NT2/D1 (cell line): Measurements from ENCODE around the gene GPR176.

Experiments used
- DNase-seq: peaks from one replicate; pipeline ENCODE4 v3.0.0-alpha.2; 2011; ENCODE audit warnings: low read depth, low spot score
- H3K27me3 ChIP-seq: 2 replicates; pipeline ENCODE4 v1.6.0; 2011; ENCODE audit warnings: mild to moderate bottlenecking; ENCODE audit not compliant: insufficient read length, insufficient read depth
- H3K36me3 ChIP-seq: 2 replicates; pipeline ENCODE4 v1.6.1; 2011; ENCODE audit warnings: mild to moderate bottlenecking, low read length, mixed read lengths; ENCODE audit not compliant: insufficient read depth, insufficient read length
- H3K4me1 ChIP-seq: 2 replicates; pipeline ENCODE4 v1.5.1; 2011; ENCODE audit not compliant: insufficient read depth, insufficient read length
- H3K4me3 ChIP-seq: 2 replicates; pipeline ENCODE4 v1.5.1; 2011; ENCODE audit warnings: low read depth; ENCODE audit not compliant: insufficient read length
- H3K9ac ChIP-seq: 2 replicates; pipeline ENCODE4 v1.6.0; 2011; ENCODE audit warnings: low read depth; ENCODE audit not compliant: insufficient read length
- H3K9me3 ChIP-seq: 2 replicates; pipeline ENCODE4 v1.5.1; 2011; ENCODE audit warnings: mild to moderate bottlenecking, low read length; ENCODE audit not compliant: insufficient read depth
- SUZ12 ChIP-seq: IDR thresholded peaks from 2 replicates; pipeline ENCODE4 v1.6.1; 2011; ENCODE audit not compliant: insufficient read length, insufficient read depth; ENCODE audit errors: extremely low read depth
- YY1 ChIP-seq: IDR thresholded peaks from 2 replicates; pipeline ENCODE4 v1.6.1; 2011; ENCODE audit not compliant: insufficient read length, insufficient read depth
- ZNF274 ChIP-seq: IDR thresholded peaks from 2 replicates; pipeline ENCODE4 v1.6.1; 2011; ENCODE audit warnings: mild to moderate bottlenecking, low read depth, low read length

The GPR176 gene

GRCh38 chr15:39845582-39845981, 74.5 kb downstream of the GPR176 start:
- no peaks in the 10 kb centered on the region for H3K27me3 ChIP-seq
- H3K9me3 ChIP-seq, result no peaks in the 10 kb centered on the region
- no peak for TF ChIP-seq SUZ12
- H3K4me1 ChIP-seq, result no peaks in the 10 kb centered on the region
- DNase-seq, result no peak
- H3K9ac ChIP-seq, result no peak overlapping the region
- H3K36me3 ChIP-seq, result no peaks in the 10 kb centered on the region
- no peak overlapping the region for H3K4me3 ChIP-seq

GRCh38 chr15:39843565-39843964, 76.5 kb downstream of the GPR176 start:
- H3K4me1 ChIP-seq, result no peaks in the 10 kb centered on the region

GRCh38 chr15:39837454-39837853, 82.6 kb downstream of the GPR176 start:
- Histone ChIP-seq H3K4me3 (no peak overlapping the region), H3K36me3 (no peaks in the 10 kb centered on the region), H3K27me3 (no peaks in the 10 kb centered on the region), H3K4me1 (no peaks in the 10 kb centered on the region), H3K9ac (no peak overlapping the region), H3K9me3 (no peaks in the 10 kb centered on the region)
- TF ChIP-seq ZNF274 (no peak), SUZ12 (no peak), YY1 (no peak)
- DNase-seq, result no peak

More at GRCh38 chr15:39843565-39843964, 76.5 kb downstream of the GPR176 start:
- DNase-seq, result no peak
- no peaks in the 10 kb centered on the region for H3K9me3 ChIP-seq
- no peaks in the 10 kb centered on the region for H3K27me3 ChIP-seq
- TF ChIP-seq ZNF274, result no peak
- no peak for TF ChIP-seq SUZ12
- TF ChIP-seq YY1, result no peak
- H3K9ac ChIP-seq, result no peak overlapping the region
- H3K36me3 ChIP-seq, result no peaks in the 10 kb centered on the region
- H3K4me3 ChIP-seq, result no peak overlapping the region

- Histone ChIP-seq H3K36me3 (no peaks in the 10 kb centered on the region), H3K4me3 (no peak overlapping the region), H3K9ac (no peak overlapping the region), H3K9me3 (no peaks in the 10 kb centered on the region), H3K4me1 (no peaks in the 10 kb centered on the region), H3K27me3 (no peaks in the 10 kb centered on the region)
- DNase-seq, result no peak
- TF ChIP-seq SUZ12 (no peak), ZNF274 (no peak), YY1 (no peak)
Observed at GRCh38 chr15:39835550-39835949, 84.5 kb downstream of the GPR176 start.

- DNase-seq, result no peak
- Histone ChIP-seq H3K27me3 (no peaks in the 10 kb centered on the region), H3K9ac (no peak overlapping the region), H3K4me1 (no peaks in the 10 kb centered on the region), H3K9me3 (no peaks in the 10 kb centered on the region), H3K4me3 (no peak overlapping the region), H3K36me3 (no peaks in the 10 kb centered on the region)
- TF ChIP-seq ZNF274, result no peak
- no peak for TF ChIP-seq YY1
- TF ChIP-seq SUZ12, result no peak
Observed at GRCh38 chr15:39834256-39834655, 85.8 kb downstream of the GPR176 start.

- no peak overlapping the region for H3K4me3 ChIP-seq
Observed at GRCh38 chr15:39833515-39833981, 86.5 kb downstream of the GPR176 start.

GRCh38 chr15:39830166-39830565, 89.9 kb downstream of the GPR176 start:
- DNase-seq, result no peak
- Histone ChIP-seq H3K4me1 (no peaks in the 10 kb centered on the region), H3K9ac (no peak overlapping the region), H3K9me3 (no peaks in the 10 kb centered on the region), H3K4me3 (no peak overlapping the region), H3K27me3 (no peaks in the 10 kb centered on the region), H3K36me3 (no peaks in the 10 kb centered on the region)
- no peak for TF ChIP-seq SUZ12
- no peak for TF ChIP-seq ZNF274
- TF ChIP-seq YY1, result no peak

More at GRCh38 chr15:39833515-39833981, 86.5 kb downstream of the GPR176 start:
- H3K27me3 ChIP-seq, result no peaks in the 10 kb centered on the region
- no peaks in the 10 kb centered on the region for H3K9me3 ChIP-seq
- no peaks in the 10 kb centered on the region for H3K4me1 ChIP-seq
- DNase-seq, result no peak
- no peaks in the 10 kb centered on the region for H3K36me3 ChIP-seq
- TF ChIP-seq SUZ12, result no peak
- TF ChIP-seq ZNF274, result no peak
- no peak for TF ChIP-seq YY1
- H3K9ac ChIP-seq, result no peak overlapping the region
